Stimulated activated CD4-positive, alpha-beta T cell treated with anti-CD3 and anti-CD28 coated beads, Interleukin-12 subunit alpha, Interleukin-12 subunit beta, amount 100 ng/mL, for 48 hours (primary cell): Measurements from ENCODE around the gene GRAMD1A.
"Not testable (repeated sequence)": the region's sequence is repeated elsewhere in the genome, so short reads cannot be mapped to it uniquely, and the experiment has no call there.

Experiments
- DNase-seq, 3 donors: peaks; one replicate each; pipeline ENCODE4 v3.0.0-alpha.2; 2020; ENCODE audit warnings: low read depth in 2 of 3, low spot score in 1 of 3

Gene GRAMD1A

GRCh38 chr19:35034005-35034502, 33.9 kb downstream of the GRAMD1A start:
- no peak for DNase-seq

- no peak for DNase-seq
Observed at GRCh38 chr19:35034588-35035382, 34.7 kb downstream of the GRAMD1A start.

- DNase-seq: no peak
Observed at GRCh38 chr19:35037716-35038622, 37.8 kb downstream of the GRAMD1A start.

GRCh38 chr19:35038623-35039512, 38.7 kb downstream of the GRAMD1A start:
- no peak for DNase-seq

- no peak for DNase-seq
Observed at GRCh38 chr19:35039881-35040825, 40.0 kb downstream of the GRAMD1A start.

- DNase-seq: no peak
Observed at GRCh38 chr19:35040826-35041547, 40.9 kb downstream of the GRAMD1A start.

- no peak for DNase-seq
Observed at GRCh38 chr19:35041548-35042055, 41.5 kb downstream of the GRAMD1A start, which contains the start of gene HPN. Gene HPN (plus strand): TSS chr19:35041721. CDS start chr19:35042507, 786 bp downstream.

- DNase-seq: no peak
Observed at GRCh38 chr19:35042056-35042730, 42.1 kb downstream of the GRAMD1A start.

GRCh38 chr19:35042954-35043604, 43.0 kb downstream of the GRAMD1A start:
- no peak for DNase-seq

GRCh38 chr19:35043906-35044305, 43.8 kb downstream of the GRAMD1A start:
- no peak for DNase-seq

GRCh38 chr19:35044317-35045117, 44.4 kb downstream of the GRAMD1A start:
- peak; percentile 39 to 77 (median 49) for DNase-seq

GRCh38 chr19:35045667-35046300, 45.7 kb downstream of the GRAMD1A start:
- peak in 2 of 3 donors; percentile 27 to 32 for DNase-seq

- no peak for DNase-seq
Observed at GRCh38 chr19:35046461-35046860, 46.3 kb downstream of the GRAMD1A start.

GRCh38 chr19:35048911-35049411, 48.8 kb downstream of the GRAMD1A start:
- DNase-seq: no peak

- no peak for DNase-seq
Observed at GRCh38 chr19:35049456-35049855, 49.3 kb downstream of the GRAMD1A start.

- not testable (repeated sequence) for DNase-seq
Observed at GRCh38 chr19:35050662-35051061, 50.5 kb downstream of the GRAMD1A start.
